LNCAP (cell line): Measurements from ENCODE around the gene ZDBF2.

ENCODE experiments used
- CTCF ChIP-seq: fragments of 450-650 bp; IDR thresholded peaks from 2 replicates; pipeline ENCODE4 v1.5.1; 2017; ENCODE audit warnings: mild to moderate bottlenecking

Gene ZDBF2

DNA sequence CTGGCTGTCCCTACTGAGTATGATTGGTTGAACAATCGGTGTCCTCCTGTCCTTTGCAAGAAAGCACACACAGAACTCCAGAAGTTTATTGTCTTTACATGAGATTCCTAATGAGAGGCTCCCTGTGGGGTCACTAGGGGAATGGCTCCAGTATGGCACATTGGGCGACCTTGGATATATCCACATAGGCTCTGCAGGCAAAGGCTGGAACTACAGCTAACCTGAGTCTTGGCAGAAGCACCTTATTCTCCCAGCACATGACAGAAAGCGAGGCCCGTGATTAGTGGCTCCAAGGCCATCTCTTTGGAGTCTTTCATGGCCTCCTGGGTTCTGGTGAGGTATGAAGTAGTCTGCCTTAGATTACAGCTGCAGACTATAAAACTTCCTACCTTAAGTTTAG is 49.0 kb downstream of the ZDBF2 start:
- no peak for TF ChIP-seq CTCF

GRCh38 chr2:206324869-206325268 is 50.4 kb downstream of the ZDBF2 start:
- no peak for TF ChIP-seq CTCF

- no peak for TF ChIP-seq CTCF
These were observed 54.5 kb downstream of the ZDBF2 start for GRCh38 chr2:206328974-206329373.

GRCh38 chr2:206336861-206337260 is 62.4 kb downstream of the ZDBF2 start:
- no peak for TF ChIP-seq CTCF

- TF ChIP-seq CTCF = no peak
These were observed 63.5 kb downstream of the ZDBF2 start for GRCh38 chr2:206337956-206338355.

DNA sequence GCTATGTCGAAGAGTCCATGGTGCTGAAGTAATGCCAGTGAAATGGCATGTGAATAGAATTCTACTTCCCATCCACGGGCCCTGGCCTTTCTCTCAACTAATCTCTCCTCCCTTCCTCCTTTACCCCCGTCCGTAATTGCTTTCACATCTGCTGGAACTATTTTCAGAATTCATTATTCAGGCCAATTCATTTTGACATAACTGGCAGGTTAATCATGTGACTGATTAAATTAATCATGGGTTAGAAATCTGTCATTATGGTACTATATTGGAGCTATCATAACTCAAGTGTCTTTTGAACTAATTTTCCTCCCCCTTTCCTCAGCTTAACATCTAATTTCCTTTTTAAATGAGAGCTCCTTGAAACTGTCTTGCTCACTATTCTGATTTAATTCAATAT is 66.9 kb downstream of the ZDBF2 start:
- TF ChIP-seq CTCF = no peak

DNA sequence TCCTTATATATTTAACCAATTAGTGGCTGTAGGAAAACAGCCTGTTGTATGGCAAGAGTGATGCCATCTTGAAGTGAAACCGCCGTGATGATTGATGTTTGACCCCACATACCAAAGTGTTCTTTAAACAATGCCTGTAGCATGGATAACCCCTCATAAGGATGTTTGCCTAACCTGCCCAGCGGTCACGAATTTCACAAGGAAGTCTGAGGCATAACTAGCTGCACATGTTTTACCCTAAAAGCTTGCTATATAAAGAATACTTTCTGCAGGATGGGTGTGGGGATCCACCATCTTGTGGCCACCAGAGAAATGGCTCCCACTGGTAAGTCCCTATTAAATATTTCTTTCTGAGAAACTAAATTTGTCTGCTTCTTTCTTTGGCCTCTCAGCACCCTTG is 68.7 kb downstream of the ZDBF2 start:
- TF ChIP-seq CTCF = no peak

DNA sequence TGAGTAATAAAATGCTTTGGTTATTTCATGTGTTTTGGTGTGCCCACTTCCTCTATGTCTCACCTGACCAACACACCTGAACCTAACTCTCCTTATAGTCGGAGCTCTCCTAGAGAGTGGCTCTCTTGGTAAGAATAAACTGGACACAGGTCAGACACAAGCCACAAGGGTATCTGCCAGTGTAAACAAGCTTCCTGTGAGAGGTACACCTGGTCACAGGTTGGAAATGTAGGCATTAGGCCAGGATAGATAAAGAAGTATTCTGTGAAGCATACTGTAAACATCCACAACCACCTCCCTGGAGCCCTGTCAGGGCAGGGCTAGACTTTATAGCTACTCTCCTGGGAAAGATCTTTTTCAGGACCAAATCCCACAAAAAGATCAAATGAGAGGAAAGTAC is 69.4 kb downstream of the ZDBF2 start:
- TF ChIP-seq CTCF = no peak
